Fibroblast of lung (primary cell): Measurements from ENCODE around the gene GAL3ST2. TPM values are rescaled to one million over a fixed set of nuclear protein-coding genes. Genes with fewer than 3 reads are reported as not detected.
"Not testable (repeated sequence)": the region's sequence is repeated elsewhere in the genome, so short reads cannot be mapped to it uniquely, and the experiment has no call there.

ENCODE experiments used
- DNase-seq, 2 donors: peaks; one replicate each; pipeline versions ENCODE4 v3.0.0 to v3.0.0-alpha.2; 2010; ENCODE audit warnings: low read depth in 2 of 2
- H2AFZ ChIP-seq: 2 replicates; pipeline ENCODE4 v1.5.1; 2012; ENCODE audit warnings: low read length, control low read depth, inconsistent platforms
- H3K27ac ChIP-seq: 2 replicates; pipeline ENCODE4 v1.5.1; 2011; ENCODE audit warnings: low read length, control low read depth; ENCODE audit not compliant: insufficient read depth
- H3K27me3 ChIP-seq: 2 replicates; pipeline ENCODE4 v1.5.1; 2011; ENCODE audit warnings: mild to moderate bottlenecking, low read length; ENCODE audit not compliant: control insufficient read depth, insufficient read depth
- H3K36me3 ChIP-seq: 2 replicates; pipeline ENCODE4 v1.5.1; 2011; ENCODE audit warnings: low read length; ENCODE audit not compliant: control insufficient read depth, insufficient read depth
- H3K4me1 ChIP-seq: 2 replicates; pipeline ENCODE4 v1.5.1; 2011; ENCODE audit warnings: low read length; ENCODE audit not compliant: control insufficient read depth, insufficient read depth; ENCODE audit errors: extremely low read depth
- H3K4me2 ChIP-seq: 2 replicates; pipeline ENCODE4 v1.5.1; 2011; ENCODE audit warnings: low read length, control low read depth; ENCODE audit not compliant: insufficient read depth; ENCODE audit errors: extremely low read depth
- H3K4me3 ChIP-seq, 4 experiments: fragments of 200-600 bp in 1 of 4; sonication (generic) in 1 of 4; replicated peaks in 1 of 4; 2 replicates each; pipeline ENCODE4 v1.5.1; 2011 to 2016; ENCODE audit warnings: low read length in 4 of 4, low read depth in 3 of 4, mild to moderate bottlenecking in 3 of 4, control low read depth in 2 of 4, inconsistent platforms in 1 of 4, mixed read lengths in 1 of 4; ENCODE audit not compliant: insufficient read depth in 1 of 4; ENCODE audit errors: control extremely low read depth in 1 of 4
- H3K79me2 ChIP-seq: 2 replicates; pipeline ENCODE4 v1.5.1; 2012; ENCODE audit warnings: mild to moderate bottlenecking, low read length, inconsistent platforms; ENCODE audit not compliant: control insufficient read depth, insufficient read depth
- H3K9ac ChIP-seq: 2 replicates; pipeline ENCODE4 v1.5.1; 2011; ENCODE audit warnings: mild to moderate bottlenecking, low read length, control low read depth; ENCODE audit not compliant: insufficient read depth
- H3K9me3 ChIP-seq: 2 replicates; pipeline ENCODE4 v1.5.1; 2012; ENCODE audit warnings: low read depth, low read length; ENCODE audit not compliant: control insufficient read depth, insufficient read depth
- H4K20me1 ChIP-seq: 2 replicates; pipeline ENCODE4 v1.5.1; 2011; ENCODE audit warnings: low read length; ENCODE audit not compliant: control insufficient read depth, insufficient read depth; ENCODE audit errors: extremely low read depth
- CTCF ChIP-seq, 2 donors: IDR thresholded peaks in 1 of 2; conservative IDR thresholded peaks in 1 of 2; 1 replicate in 1 of 2; 2 replicates in 1 of 2; pipeline ENCODE4 v1.5.1; 2011 to 2012; ENCODE audit warnings: low read length in 2 of 2, control low read depth in 1 of 2, inconsistent platforms in 1 of 2, low read depth in 1 of 2, mild to moderate bottlenecking in 1 of 2
- EZH2 ChIP-seq: IDR thresholded peaks from 2 replicates; pipeline ENCODE4 v1.5.1; 2012; ENCODE audit warnings: low read length, control low read depth, mild to moderate bottlenecking; ENCODE audit errors: missing control alignments
- polyA plus RNA-seq, 2 donors: library from polyadenylated mRNA; depleted of rRNA in 1 of 2; stranded (reverse) in 1 of 2; unstranded in 1 of 2; fragments of >200 nt; gene quantifications; 2 replicates each; pipeline ENCODE4 v1.2.1, GENCODE V29; 2011 to 2012; ENCODE audit warnings: missing spikeins in 1 of 2
- total RNA-seq: library from RNA; depleted of rRNA; stranded (reverse); fragments of >200 nt; gene quantifications from 2 replicates; pipeline ENCODE4 v1.2.1, GENCODE V29; 2014

The GAL3ST2 gene
- total and polyA plus RNA-seq, 2 donors (not counting 1 experiment from before 2014, with no cell fraction given), result 0.17 TPM; not detected in 1

DNA sequence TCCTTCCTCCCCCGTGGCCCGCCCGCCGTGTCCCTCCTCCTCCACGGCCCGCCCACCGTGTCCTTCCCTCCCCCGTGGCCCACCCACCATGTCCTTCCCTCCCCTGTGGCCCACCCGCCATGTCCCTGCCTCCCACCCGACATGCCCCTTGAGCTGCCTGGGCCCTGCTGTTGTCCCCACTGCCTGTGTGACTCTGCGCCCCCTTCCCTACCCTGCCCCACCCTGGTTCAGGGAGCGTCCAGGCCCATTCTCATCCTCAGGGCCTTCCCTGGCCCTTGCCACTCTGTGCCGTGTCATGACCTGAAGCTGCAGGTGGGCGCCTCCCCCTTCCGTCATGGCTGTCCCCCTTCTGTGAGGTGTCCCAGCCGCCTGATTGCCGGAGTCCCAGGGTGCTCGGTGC lies 21.5 kb upstream of the GAL3ST2 start:
- H3K4me2 ChIP-seq, result no peak overlapping the region
- H3K4me1 ChIP-seq, result no peaks in the 10 kb centered on the region
- H3K9ac ChIP-seq, result no peak overlapping the region
- H3K9me3 ChIP-seq, result no peaks in the 10 kb centered on the region
- no peak for DNase-seq
- H3K4me3 ChIP-seq, result no peak overlapping the region
- no peaks in the 10 kb centered on the region for H4K20me1 ChIP-seq
- H3K27me3 ChIP-seq, result no peaks in the 10 kb centered on the region
- TF ChIP-seq EZH2, result no peak
- no peak for TF ChIP-seq CTCF (conservative IDR thresholded peaks at IDR 0.05 in 1 of 2, IDR thresholded peaks at IDR 0.05 in 1 of 2; ENCODE audit: low read depth in 1 of 2, low read length in 2 of 2)
- no peaks in the 10 kb centered on the region for H3K79me2 ChIP-seq
- no peak overlapping the region for H2AFZ ChIP-seq
- H3K36me3 ChIP-seq, result peaks cover 10% of the 10 kb centered on the region
- H3K27ac ChIP-seq, result no peak overlapping the region

DNA sequence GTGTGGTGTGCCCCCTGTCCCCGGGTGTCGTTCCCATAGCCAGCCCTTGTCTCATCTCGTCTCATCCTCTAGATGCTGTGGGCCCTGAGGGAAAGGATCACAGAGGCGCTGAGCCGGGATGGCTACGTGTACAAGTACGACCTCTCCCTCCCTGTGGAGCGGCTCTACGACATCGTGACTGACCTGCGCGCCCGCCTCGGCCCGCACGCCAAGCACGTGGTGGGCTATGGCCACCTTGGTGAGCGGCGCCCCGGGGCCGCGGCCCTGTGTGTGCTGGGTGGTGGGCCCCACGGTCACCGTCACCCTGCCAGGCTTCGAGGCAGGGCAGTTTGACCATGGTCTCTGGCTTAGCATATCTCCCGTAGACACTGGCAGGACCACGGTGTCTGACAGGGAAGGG lies 20.8 kb upstream of the GAL3ST2 start:
- H3K4me2 ChIP-seq, result no peak overlapping the region
- no peaks in the 10 kb centered on the region for H3K4me1 ChIP-seq
- H3K27me3 ChIP-seq, result no peaks in the 10 kb centered on the region
- no peaks in the 10 kb centered on the region for H3K9me3 ChIP-seq
- H3K27ac ChIP-seq, result no peak overlapping the region
- DNase-seq, result no peak
- TF ChIP-seq EZH2, result no peak
- no peak for TF ChIP-seq CTCF (conservative IDR thresholded peaks at IDR 0.05 in 1 of 2, IDR thresholded peaks at IDR 0.05 in 1 of 2; ENCODE audit: low read depth in 1 of 2, low read length in 2 of 2)
- H3K79me2 ChIP-seq, result no peaks in the 10 kb centered on the region
- no peak overlapping the region for H3K9ac ChIP-seq
- no peaks in the 10 kb centered on the region for H4K20me1 ChIP-seq
- no peak overlapping the region for H2AFZ ChIP-seq
- no peak overlapping the region for H3K4me3 ChIP-seq
- peaks cover 12% of the 10 kb centered on the region for H3K36me3 ChIP-seq

GRCh38 chr2:241759067-241759807 lies 17.4 kb upstream of the GAL3ST2 start:
- Histone ChIP-seq H3K9ac (no peak overlapping the region), H2AFZ (no peak overlapping the region), H3K36me3 (peaks cover 10% of the 10 kb centered on the region), H3K9me3 (no peaks in the 10 kb centered on the region), H3K27me3 (no peaks in the 10 kb centered on the region), H3K27ac (no peak overlapping the region), H3K4me2 (no peak overlapping the region), H3K79me2 (no peaks in the 10 kb centered on the region), H3K4me3 (no peak overlapping the region), H3K4me1 (no peaks in the 10 kb centered on the region), H4K20me1 (no peaks in the 10 kb centered on the region)
- no peak for TF ChIP-seq EZH2
- TF ChIP-seq CTCF (conservative IDR thresholded peaks at IDR 0.05 in 1 of 2, IDR thresholded peaks at IDR 0.05 in 1 of 2; ENCODE audit: low read depth in 1 of 2, low read length in 2 of 2), result no peak
- no peak for DNase-seq

GRCh38 chr2:241759893-241760292 lies 16.7 kb upstream of the GAL3ST2 start:
- not testable (repeated sequence) for H3K9ac ChIP-seq, H3K9me3 ChIP-seq, H2AFZ ChIP-seq, DNase-seq, H3K27me3 ChIP-seq, H3K4me1 ChIP-seq, H3K27ac ChIP-seq, H3K4me2 ChIP-seq, H4K20me1 ChIP-seq, H3K4me3 ChIP-seq, H3K79me2 ChIP-seq
- peaks cover 10% of the 10 kb centered on the region for H3K36me3 ChIP-seq
